Naive thymus-derived CD4-positive, alpha-beta T cell (primary cell): ENCODE data around the gene RBP5. TPM values are rescaled to one million over a fixed set of nuclear protein-coding genes. Genes with fewer than 3 reads are reported as not detected.

ENCODE experiments used
- ATAC-seq: fragments of 150-1000 bp; cut with Tn5 transposase; 2 replicates; pipeline ENCODE4 v1.10.0; 2021; ENCODE audit warnings: mild to moderate bottlenecking, moderate library complexity
- CTCF ChIA-PET: fragments of 350-600 bp; sonication (Branson Sonifier 250); formaldehyde crosslinking; loops from one replicate; lab custom pipeline; 2021; ENCODE audit warnings: antibody characterized with exemption; lab: Charles Lee
- POLR2A ChIA-PET: fragments of 350-600 bp; sonication (Branson Sonifier 250); formaldehyde crosslinking; loops from one replicate; lab custom pipeline; 2021; ENCODE audit warnings: antibody characterized with exemption, inconsistent platforms; lab: Charles Lee
- DNase-seq, 9 donors: peaks; one replicate each; pipeline versions ENCODE4 v3.0.0 to v3.0.0-alpha.2; 2020 to 2022; ENCODE audit warnings: mixed read lengths in 1 of 9
- H3K27ac ChIP-seq: one replicate; pipeline ENCODE4 v1.7.0; 2013; ENCODE audit warnings: mild to moderate bottlenecking, low read depth, low read length, moderate library complexity
- H3K27me3 ChIP-seq, 2 donors: one replicate each; pipeline ENCODE4 v1.7.0; 2013; ENCODE audit warnings: low read length in 2 of 2, mild to moderate bottlenecking in 2 of 2, moderate library complexity in 2 of 2; ENCODE audit not compliant: control insufficient read depth in 2 of 2, insufficient read depth in 2 of 2
- H3K36me3 ChIP-seq, 3 experiments: 1 replicate in 2 of 3; 2 replicates in 1 of 3; pipeline ENCODE4 v1.7.0; 2013; ENCODE audit warnings: low read length in 3 of 3, mild to moderate bottlenecking in 3 of 3, moderate library complexity in 1 of 3; ENCODE audit not compliant: insufficient read depth in 3 of 3, control insufficient read depth in 2 of 3
- H3K4me1 ChIP-seq, 2 donors: one replicate each; pipeline ENCODE4 v1.7.0; 2013; ENCODE audit warnings: low read length in 2 of 2, mild to moderate bottlenecking in 2 of 2, moderate library complexity in 1 of 2; ENCODE audit not compliant: control insufficient read depth in 2 of 2, insufficient read depth in 2 of 2
- H3K4me3 ChIP-seq: 2 replicates; pipeline ENCODE4 v1.7.0; 2013; ENCODE audit warnings: mild to moderate bottlenecking, low read length
- H3K9me3 ChIP-seq, 3 experiments: 1 replicate in 2 of 3; 2 replicates in 1 of 3; pipeline ENCODE4 v1.7.0; 2013; ENCODE audit warnings: low read length in 3 of 3; ENCODE audit not compliant: control insufficient read depth in 2 of 3
- H3K27ac Mint-ChIP-seq, 9 donors: one replicate each; pipeline ENCODE4 v1.8.0; 2020 to 2022; ENCODE audit warnings: mixed read lengths in 9 of 9, mild to moderate bottlenecking in 8 of 9, moderate library complexity in 5 of 9, inconsistent platforms in 2 of 9
- H3K27me3 Mint-ChIP-seq, 5 donors: one replicate each; pipeline ENCODE4 v1.8.0; 2021 to 2022; ENCODE audit warnings: mixed read lengths in 5 of 5, mild to moderate bottlenecking in 1 of 5
- H3K36me3 Mint-ChIP-seq, 5 donors: one replicate each; pipeline ENCODE4 v1.8.0; 2020 to 2022; ENCODE audit warnings: mixed read lengths in 5 of 5, mild to moderate bottlenecking in 3 of 5, inconsistent platforms in 1 of 5
- H3K4me1 Mint-ChIP-seq, 7 donors: one replicate each; pipeline ENCODE4 v1.8.0; 2020 to 2022; ENCODE audit warnings: mixed read lengths in 7 of 7, mild to moderate bottlenecking in 3 of 7, inconsistent platforms in 1 of 7
- H3K4me3 Mint-ChIP-seq, 10 donors: one replicate each; pipeline ENCODE4 v1.8.0; 2020 to 2022; ENCODE audit warnings: mild to moderate bottlenecking in 10 of 10, mixed read lengths in 10 of 10, moderate library complexity in 6 of 10, inconsistent platforms in 2 of 10
- H3K9me3 Mint-ChIP-seq, 11 donors: one replicate each; pipeline ENCODE4 v1.8.0; 2020 to 2022; ENCODE audit warnings: mixed read lengths in 11 of 11, mild to moderate bottlenecking in 4 of 11, inconsistent platforms in 1 of 11, moderate library complexity in 1 of 11
- intact Hi-C, 2 donors: fragments of 100-400 bp; cut with micrococcal nuclease; formaldehyde crosslinking; loops; one replicate each; pipeline ENCODE4 v1.15.1; 2023
- polyA plus RNA-seq, 2 donors: library from polyadenylated mRNA; unstranded; fragments of 300-500 nt; fragmentation: Illumina TruSeq; gene quantifications; one replicate each; pipeline ENCODE4 v1.2.3, GENCODE V29; 2021
- total RNA-seq, 6 experiments: library from RNA in 5 of 6; stranded (reverse) in 5 of 6; gene quantifications; 1 replicate in 5 of 6; 2 replicates in 1 of 6; pipeline ENCODE4 v1.2.3 and lab custom pipeline; 2021 to 2026

RBP5 gene
- total and polyA plus RNA-seq, 7 experiments from 2014 or later: 0.46 to 1.4 (median 0.50) TPM; not detected in 4

GRCh38 chr12:7122811-7123769 is 5.6 kb downstream of the RBP5 start:
- peaks cover 0 to 6% (median 4%) of the 10 kb centered on the region in 7 donors for H3K4me1 Mint-ChIP-seq
- Histone ChIP-seq H3K27me3 (no peaks in the 10 kb centered on the region), H3K9me3 (no peaks in the 10 kb centered on the region), H3K4me1 (no peaks in the 10 kb centered on the region), H3K27ac (no peak overlapping the region), H3K36me3 (no peaks in the 10 kb centered on the region), H3K4me3 (no peak overlapping the region)
- no peak overlapping the region for H3K27ac Mint-ChIP-seq
- ChIA-PET POLR2A (interaction anchor here (1.0 kb wide), 1 partner anchor 105 kb away, joined by 3 read pairs; the partner anchor contains the start of gene LPCAT3), CTCF (no interaction called here)
- H3K27me3 Mint-ChIP-seq: no peaks in the 10 kb centered on the region
- H3K9me3 Mint-ChIP-seq: no peaks in the 10 kb centered on the region
- ATAC-seq (no peak), DNase-seq (no peak)
- intact Hi-C loops: no loop called here
- H3K4me3 Mint-ChIP-seq: no peak overlapping the region
- peaks cover 0 to 5% (median 1%) of the 10 kb centered on the region in 5 donors for H3K36me3 Mint-ChIP-seq

- H3K27ac Mint-ChIP-seq: no peak overlapping the region
- H3K27ac ChIP-seq: no peak overlapping the region
- no peak overlapping the region for H3K4me3 Mint-ChIP-seq
- no peaks in the 10 kb centered on the region for H3K4me1 ChIP-seq
- H3K4me1 Mint-ChIP-seq: peaks cover 0 to 5% (median 0%) of the 10 kb centered on the region in 7 donors
- no peaks in the 10 kb centered on the region for H3K27me3 ChIP-seq
- POLR2A ChIA-PET: no interaction called here
- CTCF ChIA-PET: no interaction called here
- H3K36me3 ChIP-seq: no peaks in the 10 kb centered on the region
- no peak for DNase-seq
- intact Hi-C loops: no loop called here
- H3K9me3 Mint-ChIP-seq: no peaks in the 10 kb centered on the region
- no peak overlapping the region for H3K4me3 ChIP-seq
- H3K27me3 Mint-ChIP-seq: no peaks in the 10 kb centered on the region
- H3K9me3 ChIP-seq: no peaks in the 10 kb centered on the region
- peaks cover 0 to 13% (median 3%) of the 10 kb centered on the region in 5 donors for H3K36me3 Mint-ChIP-seq
- no peak for ATAC-seq
Observed at GRCh38 chr12:7121324-7121723, 7.4 kb downstream of the RBP5 start.

GRCh38 chr12:7120166-7120565 is 8.5 kb downstream of the RBP5 start:
- H3K36me3 Mint-ChIP-seq: peaks cover 0 to 23% (median 5%) of the 10 kb centered on the region in 5 donors
- intact Hi-C loops: no loop called here
- no peaks in the 10 kb centered on the region for H3K9me3 Mint-ChIP-seq
- H3K9me3 ChIP-seq: no peaks in the 10 kb centered on the region
- H3K4me3 Mint-ChIP-seq: no peak overlapping the region
- no peaks in the 10 kb centered on the region for H3K27me3 Mint-ChIP-seq
- ChIA-PET CTCF (no interaction called here), POLR2A (no interaction called here)
- H3K4me3 ChIP-seq: no peak overlapping the region
- peak overlapping the region in 1 of 9 donors; percentile 26 for H3K27ac Mint-ChIP-seq
- no peak for DNase-seq
- no peaks in the 10 kb centered on the region for H3K4me1 ChIP-seq
- no peak for ATAC-seq
- H3K27ac ChIP-seq: no peak overlapping the region
- no peaks in the 10 kb centered on the region for H3K27me3 ChIP-seq
- peaks cover 0 to 4% (median 0%) of the 10 kb centered on the region in 3 experiments for H3K36me3 ChIP-seq
- peaks cover 0 to 10% (median 0%) of the 10 kb centered on the region in 7 donors for H3K4me1 Mint-ChIP-seq

GRCh38 chr12:7118881-7119280 is 9.8 kb downstream of the RBP5 start:
- no peak overlapping the region for H3K27ac ChIP-seq
- ATAC-seq (no peak), DNase-seq (no peak)
- H3K27me3 ChIP-seq: no peaks in the 10 kb centered on the region
- peaks cover 0 to 6% (median 0%) of the 10 kb centered on the region in 3 experiments for H3K36me3 ChIP-seq
- no peaks in the 10 kb centered on the region for H3K9me3 ChIP-seq
- Mint-ChIP-seq H3K36me3 (peaks cover 0 to 30% (median 10%) of the 10 kb centered on the region in 5 donors), H3K27ac (no peak overlapping the region), H3K4me1 (peaks cover 0 to 10% (median 0%) of the 10 kb centered on the region in 7 donors), H3K27me3 (no peaks in the 10 kb centered on the region), H3K4me3 (no peak overlapping the region), H3K9me3 (no peaks in the 10 kb centered on the region)
- no peaks in the 10 kb centered on the region for H3K4me1 ChIP-seq
- no peak overlapping the region for H3K4me3 ChIP-seq
- ChIA-PET POLR2A (interaction anchor here (0.6 kb wide), 1 partner anchor 154 kb away, joined by 3 read pairs; no protein-coding TSS in a partner anchor), CTCF (no interaction called here)
- intact Hi-C loops: no loop called here

GRCh38 chr12:7117670-7118069 is 11.0 kb downstream of the RBP5 start:
- H3K36me3 ChIP-seq: peaks cover 0 to 6% (median 0%) of the 10 kb centered on the region in 3 experiments
- ChIA-PET CTCF (no interaction called here), POLR2A (no interaction called here)
- DNase-seq (no peak), ATAC-seq (no peak)
- H3K4me1 ChIP-seq: no peaks in the 10 kb centered on the region
- peaks cover 5 to 13% (median 5%) of the 10 kb centered on the region in 7 donors for H3K4me1 Mint-ChIP-seq
- H3K27ac Mint-ChIP-seq: no peak overlapping the region
- H3K27me3 ChIP-seq: no peaks in the 10 kb centered on the region
- no peak overlapping the region for H3K27ac ChIP-seq
- H3K9me3 Mint-ChIP-seq: no peaks in the 10 kb centered on the region
- intact Hi-C loops: no loop called here
- peaks cover 0 to 30% (median 10%) of the 10 kb centered on the region in 5 donors for H3K36me3 Mint-ChIP-seq
- H3K27me3 Mint-ChIP-seq: no peaks in the 10 kb centered on the region
- H3K4me3 ChIP-seq: no peak overlapping the region
- H3K4me3 Mint-ChIP-seq: no peak overlapping the region
- H3K9me3 ChIP-seq: no peaks in the 10 kb centered on the region

- no peaks in the 10 kb centered on the region for H3K9me3 Mint-ChIP-seq
- no peak overlapping the region for H3K27ac Mint-ChIP-seq
- no peak for ATAC-seq
- DNase-seq: no peak
- no peak overlapping the region for H3K4me3 Mint-ChIP-seq
- Histone ChIP-seq H3K27me3 (no peaks in the 10 kb centered on the region), H3K27ac (no peak overlapping the region), H3K4me3 (no peak overlapping the region), H3K4me1 (no peaks in the 10 kb centered on the region), H3K36me3 (peaks cover 0 to 6% (median 0%) of the 10 kb centered on the region in 3 experiments), H3K9me3 (no peaks in the 10 kb centered on the region)
- CTCF ChIA-PET: no interaction called here
- POLR2A ChIA-PET: no interaction called here
- H3K36me3 Mint-ChIP-seq: peaks cover 0 to 28% (median 9%) of the 10 kb centered on the region in 5 donors
- intact Hi-C loops: no loop called here
- peaks cover 5 to 17% (median 5%) of the 10 kb centered on the region in 7 donors for H3K4me1 Mint-ChIP-seq
- H3K27me3 Mint-ChIP-seq: no peaks in the 10 kb centered on the region
Observed at GRCh38 chr12:7116916-7117315, 11.8 kb downstream of the RBP5 start.
